Stimulated activated CD4-positive, alpha-beta T cell treated with anti-CD3 and anti-CD28 coated beads, Interleukin-12 subunit alpha, Interleukin-12 subunit beta, amount 100 ng/mL, for 48 hours (primary cell): ENCODE data around the gene RTF1.
"Not testable (repeated sequence)": the region's sequence is repeated elsewhere in the genome, so short reads cannot be mapped to it uniquely, and the experiment has no call there.

Experiments
- DNase-seq, 3 donors: peaks; one replicate each; pipeline ENCODE4 v3.0.0-alpha.2; 2020; ENCODE audit warnings: low read depth in 2 of 3, low spot score in 1 of 3

Gene RTF1

DNA sequence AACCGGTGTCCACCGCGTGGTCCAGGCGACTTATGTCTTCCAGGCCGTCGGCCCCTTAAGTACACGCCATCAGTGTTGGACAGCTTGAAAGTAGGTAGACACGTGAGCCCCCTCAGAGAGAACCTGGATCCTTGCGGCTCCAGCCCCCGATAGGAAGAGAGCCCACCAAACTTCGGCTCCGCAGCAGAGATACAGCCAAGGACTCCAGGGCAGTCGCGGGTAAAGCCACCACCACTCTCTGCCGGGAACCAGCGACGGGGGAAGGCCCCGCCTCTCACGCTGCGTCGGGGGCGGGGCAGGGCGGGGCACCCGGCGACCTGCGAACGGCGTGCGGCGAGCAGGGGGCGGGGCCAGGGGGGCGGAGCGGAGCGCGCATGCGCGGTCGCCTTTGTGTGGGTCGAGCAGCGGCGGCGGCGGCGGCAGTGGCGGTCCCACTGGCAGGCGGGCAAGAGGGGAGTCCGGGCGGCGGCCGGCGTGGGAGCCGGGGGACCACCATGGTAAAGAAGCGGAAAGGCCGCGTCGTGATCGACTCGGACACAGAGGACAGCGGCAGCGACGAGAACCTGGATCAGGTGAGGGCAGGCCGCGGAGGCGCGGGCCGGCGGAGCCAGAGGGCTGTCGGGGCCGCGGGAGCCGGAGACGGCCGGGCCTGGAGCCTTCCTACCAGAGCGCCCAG is at the start of gene RTF1:
RTF1 (plus strand) TSS at position 354 of the 676 bp plus-strand sequence; CDS start at position 375, 21 bp downstream.
- peak; percentile 91 to 97 (median 96) for DNase-seq

- DNase-seq, result no peak
Measured at GRCh38 chr15:41367418-41367817, 49.5 kb upstream of the RTF1 start.

DNA sequence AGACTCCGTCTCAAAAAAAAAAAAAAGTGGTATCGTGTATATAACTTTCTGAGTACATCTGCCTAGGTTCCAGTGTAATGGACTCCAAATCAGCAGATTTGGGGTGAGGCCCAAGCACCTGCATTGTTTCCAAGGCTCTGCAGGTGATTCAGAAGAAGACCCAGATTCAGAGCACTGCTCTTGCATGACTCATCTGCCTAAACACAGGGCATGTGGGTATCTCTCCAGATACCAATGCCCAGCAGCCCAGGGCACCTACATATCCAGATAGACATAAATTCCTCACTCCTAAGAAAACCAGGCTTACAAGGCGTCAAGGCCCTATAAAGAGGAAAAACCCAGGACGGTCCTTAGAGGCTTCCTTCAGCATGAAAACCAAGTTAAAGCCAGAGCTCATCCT is 38.9 kb upstream of the RTF1 start:
- no peak for DNase-seq

GRCh38 chr15:41383974-41384749 is 32.7 kb upstream of the RTF1 start:
- not testable (repeated sequence) for DNase-seq

GRCh38 chr15:41387646-41388045 is 29.2 kb upstream of the RTF1 start:
- DNase-seq, result no peak

- no peak for DNase-seq
Measured at GRCh38 chr15:41392659-41393058, 24.2 kb upstream of the RTF1 start.

GRCh38 chr15:41394924-41395323 is 22.0 kb upstream of the RTF1 start:
- no peak for DNase-seq

GRCh38 chr15:41396111-41396510 is 20.8 kb upstream of the RTF1 start:
- DNase-seq, result no peak

DNA sequence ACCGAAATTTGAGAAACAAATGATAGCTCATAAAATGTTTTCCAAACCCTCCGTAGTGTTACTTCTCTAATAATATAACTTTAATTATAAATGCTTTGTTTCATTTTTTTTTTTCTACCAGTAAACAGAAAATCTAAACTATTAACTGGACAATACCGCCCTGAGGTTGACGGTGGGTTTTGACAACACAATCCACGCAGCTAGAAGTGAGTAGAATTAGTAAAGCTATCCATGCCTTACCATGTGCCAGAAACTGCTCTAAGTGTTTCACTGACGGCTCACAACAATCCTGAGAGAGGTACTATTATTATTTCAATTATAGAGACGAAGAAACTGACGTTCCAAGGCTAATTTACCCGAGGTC is 15.0 kb upstream of the RTF1 start:
- no peak for DNase-seq

- no peak for DNase-seq
Measured at GRCh38 chr15:41407341-41407740, 9.6 kb upstream of the RTF1 start.

GRCh38 chr15:41408234-41408641 is 8.7 kb upstream of the RTF1 start:
- DNase-seq, result no peak

- DNase-seq, result no peak
Measured at GRCh38 chr15:41411031-41411430, 5.9 kb upstream of the RTF1 start.

GRCh38 chr15:41411441-41411840 is 5.5 kb upstream of the RTF1 start:
- no peak for DNase-seq

- no peak for DNase-seq
Measured at GRCh38 chr15:41416128-41416741, 660 bp upstream of the RTF1 start.

DNA sequence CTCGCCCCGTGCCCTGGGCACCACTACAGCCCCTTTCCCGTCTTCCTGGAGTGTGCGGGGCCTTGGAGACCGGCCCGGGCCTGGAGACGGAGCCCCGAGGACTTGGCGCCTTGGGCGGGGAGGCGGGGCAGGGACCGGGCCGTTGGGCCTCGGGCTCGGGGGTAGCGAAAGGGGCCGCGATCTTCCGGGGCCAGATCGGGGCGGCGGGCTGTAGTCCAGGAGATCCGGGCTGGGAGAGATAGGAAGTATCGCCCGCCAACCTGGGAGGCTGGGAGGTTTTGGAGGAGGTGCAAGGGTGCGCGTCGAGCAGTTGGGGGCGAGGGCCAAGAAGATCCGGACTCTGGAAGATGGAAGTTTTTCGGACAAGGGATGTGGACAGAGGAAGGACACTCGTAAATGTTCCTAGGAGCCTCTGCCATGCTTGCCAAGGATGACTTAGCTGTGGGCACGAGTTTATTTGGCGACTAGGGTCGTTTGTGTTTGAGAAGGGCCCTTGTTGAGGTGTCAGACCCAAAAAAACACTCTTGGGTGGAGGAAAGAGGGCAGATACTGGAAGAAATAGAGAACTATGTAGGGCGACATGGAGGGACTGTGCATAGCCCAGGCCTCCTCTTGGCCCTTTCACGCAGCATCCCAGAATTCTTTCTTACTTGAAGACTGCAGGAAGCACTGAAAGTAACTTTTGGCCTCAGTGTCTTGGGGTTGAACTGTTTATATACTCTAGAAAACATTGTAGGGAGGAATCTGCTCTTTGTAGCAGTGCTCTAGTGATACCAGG is 712 bp downstream of the RTF1 start:
- peak in 1 of 3 donors; percentile 27 for DNase-seq

- no peak for DNase-seq
Measured at GRCh38 chr15:41423979-41424659, 7.2 kb downstream of the RTF1 start.

DNA sequence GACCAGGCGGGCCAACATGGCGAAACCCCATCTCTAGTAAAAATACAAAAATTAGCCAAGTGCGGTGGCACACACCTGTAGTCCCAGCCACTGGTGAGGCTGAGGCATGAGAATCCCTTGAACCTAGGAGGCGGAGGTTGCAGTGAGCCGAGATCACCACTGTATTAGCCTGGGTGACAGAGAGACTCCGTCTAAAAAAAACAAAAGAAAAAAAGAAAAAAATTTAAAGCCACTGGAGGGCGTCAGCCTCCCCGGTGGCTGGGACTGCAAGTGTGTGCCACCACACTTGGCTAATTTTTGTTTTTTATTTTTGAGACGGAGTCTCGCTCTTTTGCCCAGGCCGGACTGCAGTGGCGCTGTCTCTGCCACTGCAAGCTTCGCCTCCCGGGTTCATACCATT is 7.9 kb downstream of the RTF1 start:
- DNase-seq, result no peak

GRCh38 chr15:41425907-41426306 is 9.0 kb downstream of the RTF1 start:
- DNase-seq, result not testable (repeated sequence)

GRCh38 chr15:41429003-41429890 is 12.4 kb downstream of the RTF1 start:
- peak in 1 of 3 donors; percentile 15 for DNase-seq
